Hepatocyte (in vitro differentiated cells): Measurements from ENCODE around the gene PHKB.

Experiments used
- EZH2phosphoT487 ChIP-seq: fragments of 200-600 bp; sonication (generic); IDR thresholded peaks from one replicate; pipeline ENCODE4 v1.6.1; 2018; ENCODE audit warnings: antibody characterized with exemption, mild to moderate bottlenecking, low read depth, moderate library complexity; ENCODE audit not compliant: unreplicated experiment, severe bottlenecking
- TF ChIP-seq, protein P1 (sequence below): fragments of 200-600 bp; sonication (generic); IDR thresholded peaks from 2 replicates; pipeline ENCODE4 v1.5.1; 2016; ENCODE audit warnings: antibody characterized with exemption, mild to moderate bottlenecking; ENCODE audit not compliant: poor library complexity

GRCh38 chr16:47467501-47467900, 6.4 kb downstream of the PHKB start:
- no peak for TF ChIP-seq EZH2phosphoT487
- TF ChIP-seq, protein P1, sequence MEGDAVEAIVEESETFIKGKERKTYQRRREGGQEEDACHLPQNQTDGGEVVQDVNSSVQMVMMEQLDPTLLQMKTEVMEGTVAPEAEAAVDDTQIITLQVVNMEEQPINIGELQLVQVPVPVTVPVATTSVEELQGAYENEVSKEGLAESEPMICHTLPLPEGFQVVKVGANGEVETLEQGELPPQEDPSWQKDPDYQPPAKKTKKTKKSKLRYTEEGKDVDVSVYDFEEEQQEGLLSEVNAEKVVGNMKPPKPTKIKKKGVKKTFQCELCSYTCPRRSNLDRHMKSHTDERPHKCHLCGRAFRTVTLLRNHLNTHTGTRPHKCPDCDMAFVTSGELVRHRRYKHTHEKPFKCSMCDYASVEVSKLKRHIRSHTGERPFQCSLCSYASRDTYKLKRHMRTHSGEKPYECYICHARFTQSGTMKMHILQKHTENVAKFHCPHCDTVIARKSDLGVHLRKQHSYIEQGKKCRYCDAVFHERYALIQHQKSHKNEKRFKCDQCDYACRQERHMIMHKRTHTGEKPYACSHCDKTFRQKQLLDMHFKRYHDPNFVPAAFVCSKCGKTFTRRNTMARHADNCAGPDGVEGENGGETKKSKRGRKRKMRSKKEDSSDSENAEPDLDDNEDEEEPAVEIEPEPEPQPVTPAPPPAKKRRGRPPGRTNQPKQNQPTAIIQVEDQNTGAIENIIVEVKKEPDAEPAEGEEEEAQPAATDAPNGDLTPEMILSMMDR, result no peak
